Right lobe of liver (tissue), 4 donors: Measurements from ENCODE around the gene SULT1C2.

ENCODE experiments used
- CTCF ChIP-seq, 4 donors: fragments of 200-600 bp in 3 of 4; fragments of 450-650 bp in 1 of 4; IDR thresholded peaks; one replicate each; pipeline versions ENCODE4 v1.5.1 to v1.8.0; 2016 to 2022; ENCODE audit warnings: antibody characterized with exemption in 4 of 4, mild to moderate bottlenecking in 2 of 4
- POLR2A ChIP-seq: fragments of 450-650 bp; IDR thresholded peaks from one replicate; pipeline ENCODE4 v1.6.1; 2017; ENCODE audit warnings: antibody characterized with exemption, mild to moderate bottlenecking
- donor health status: DM: no; HTN: no; CAD: no.
- donor health status: DM: no; HTN: no; CAD: no.
- donor health status: DM: no; HTN: yes; CAD: no.

- no peak for TF ChIP-seq CTCF (IDR thresholded peaks at IDR 0.05)
- TF ChIP-seq POLR2A = no peak
These were observed 5.2 kb downstream of the SULT1C2 start for GRCh38 chr2:108293850-108294249.
